ENCODE data around the gene TRIM56. TPM values are rescaled to one million over a fixed set of nuclear protein-coding genes. Genes with fewer than 3 reads are reported as not detected.
"Not testable (repeated sequence)": the region's sequence is repeated elsewhere in the genome, so short reads cannot be mapped to it uniquely, and the experiment has no call there.

TRIM56 gene
- total and polyA plus RNA-seq, 2 donors: 13.5 to 15.4 TPM

- no peaks in the 10 kb centered on the region for H3K4me1 ChIP-seq (ENCODE audit: insufficient read depth)
- H3K36me3 ChIP-seq (ENCODE audit: insufficient read depth): no peaks in the 10 kb centered on the region
These were observed 39.2 kb downstream of the TRIM56 start for GRCh38 chr7:101124376-101125056.

GRCh38 chr7:101125989-101126650 lies 40.8 kb downstream of the TRIM56 start:
- Histone ChIP-seq H3K4me1 (ENCODE audit: insufficient read depth) (no peaks in the 10 kb centered on the region), H3K36me3 (ENCODE audit: insufficient read depth) (no peaks in the 10 kb centered on the region), H3K27ac (ENCODE audit: low read depth) (peak overlapping the region; percentile 51), H3K4me3 (ENCODE audit: low read depth, low read length) (no peak overlapping the region)
- no peak for DNase-seq (ENCODE audit: extremely low spot score)
- 30% methylated on average over 15 of the region's 15 CpGs for WGBS

More at GRCh38 chr7:101124376-101125056, 39.2 kb downstream of the TRIM56 start:
- Histone ChIP-seq H3K4me3 (ENCODE audit: low read depth, low read length) (no peak overlapping the region), H3K27ac (ENCODE audit: low read depth) (peak overlapping the region; percentile 75)
- 32% methylated on average over 7 of the region's 7 CpGs for WGBS
- DNase-seq (ENCODE audit: extremely low spot score): no peak

- peak; percentile 93 for DNase-seq (ENCODE audit: extremely low spot score)
- H3K4me1 ChIP-seq (ENCODE audit: insufficient read depth): no peaks in the 10 kb centered on the region
- WGBS: 3% methylated on average over 22 of the region's 22 CpGs
- H3K27ac ChIP-seq (ENCODE audit: low read depth): peak within 1 kb of the TSS; percentile 51
- H3K36me3 ChIP-seq (ENCODE audit: insufficient read depth): no peaks in the 10 kb centered on the region
- H3K4me3 ChIP-seq (ENCODE audit: low read depth, low read length): no peak within 1 kb of the TSS
These were observed 41.6 kb downstream of the TRIM56 start, which contains the start of gene SERPINE1 for GRCh38 chr7:101126651-101127459. SERPINE1 (plus strand) TSS chr7:101127104; CDS start chr7:101128394, 1,290 bp downstream.

GRCh38 chr7:101127460-101128039 lies 42.3 kb downstream of the TRIM56 start:
- DNase-seq (ENCODE audit: extremely low spot score): no peak
- Histone ChIP-seq H3K36me3 (ENCODE audit: insufficient read depth) (no peaks in the 10 kb centered on the region), H3K4me1 (ENCODE audit: insufficient read depth) (no peaks in the 10 kb centered on the region), H3K4me3 (ENCODE audit: low read depth, low read length) (no peak overlapping the region), H3K27ac (ENCODE audit: low read depth) (no peak overlapping the region)
- 71% methylated on average over 3 of the region's 3 CpGs for WGBS

GRCh38 chr7:101128040-101128834 lies 43.0 kb downstream of the TRIM56 start:
- DNase-seq (ENCODE audit: extremely low spot score): no peak
- 84% methylated on average over 14 of the region's 14 CpGs for WGBS
- H3K4me3 ChIP-seq (ENCODE audit: low read depth, low read length): no peak overlapping the region
- no peak overlapping the region for H3K27ac ChIP-seq (ENCODE audit: low read depth)
- no peaks in the 10 kb centered on the region for H3K4me1 ChIP-seq (ENCODE audit: insufficient read depth)
- H3K36me3 ChIP-seq (ENCODE audit: insufficient read depth): no peaks in the 10 kb centered on the region

- WGBS: 96% methylated on average over 3 of the region's 3 CpGs
- DNase-seq (ENCODE audit: extremely low spot score): no peak
- no peak overlapping the region for H3K4me3 ChIP-seq (ENCODE audit: low read depth, low read length)
These were observed 44.4 kb downstream of the TRIM56 start for GRCh38 chr7:101129603-101130117.

GRCh38 chr7:101132626-101133600 lies 47.6 kb downstream of the TRIM56 start:
- not testable (repeated sequence) for H3K36me3 ChIP-seq (ENCODE audit: insufficient read depth); H3K4me1 ChIP-seq (ENCODE audit: insufficient read depth); H3K27ac ChIP-seq (ENCODE audit: low read depth); DNase-seq (ENCODE audit: extremely low spot score); H3K4me3 ChIP-seq (ENCODE audit: low read depth, low read length)
- 86% methylated on average over 18 of the region's 18 CpGs for WGBS

More at GRCh38 chr7:101129603-101130117, 44.4 kb downstream of the TRIM56 start:
- Histone ChIP-seq H3K36me3 (ENCODE audit: insufficient read depth) (no peaks in the 10 kb centered on the region), H3K27ac (ENCODE audit: low read depth) (no peak overlapping the region), H3K4me1 (ENCODE audit: insufficient read depth) (no peaks in the 10 kb centered on the region)

- Histone ChIP-seq H3K36me3 (ENCODE audit: insufficient read depth) (no peaks in the 10 kb centered on the region), H3K4me1 (ENCODE audit: insufficient read depth) (peaks cover 1% of the 10 kb centered on the region), H3K27ac (ENCODE audit: low read depth) (no peak overlapping the region), H3K4me3 (ENCODE audit: low read depth, low read length) (no peak overlapping the region)
- no peak for DNase-seq (ENCODE audit: extremely low spot score)
- 86% methylated on average over 15 of the region's 15 CpGs for WGBS
These were observed 48.5 kb downstream of the TRIM56 start for GRCh38 chr7:101133621-101134398.

GRCh38 chr7:101134399-101134980 lies 49.2 kb downstream of the TRIM56 start:
- no peak overlapping the region for H3K4me3 ChIP-seq (ENCODE audit: low read depth, low read length)
- H3K36me3 ChIP-seq (ENCODE audit: insufficient read depth): no peaks in the 10 kb centered on the region
- H3K4me1 ChIP-seq (ENCODE audit: insufficient read depth): peaks cover 1% of the 10 kb centered on the region
- no peak for DNase-seq (ENCODE audit: extremely low spot score)
- no peak overlapping the region for H3K27ac ChIP-seq (ENCODE audit: low read depth)
- WGBS: 75% methylated on average over 6 of the region's 6 CpGs

GRCh38 chr7:101137651-101138212 lies 52.5 kb downstream of the TRIM56 start:
- Histone ChIP-seq H3K36me3 (ENCODE audit: insufficient read depth) (no peaks in the 10 kb centered on the region), H3K4me3 (ENCODE audit: low read depth, low read length) (no peak overlapping the region), H3K27ac (ENCODE audit: low read depth) (no peak overlapping the region), H3K4me1 (ENCODE audit: insufficient read depth) (peaks cover 1% of the 10 kb centered on the region)
- 77% methylated on average over 9 of the region's 9 CpGs for WGBS
- DNase-seq (ENCODE audit: extremely low spot score): no peak

Data from urinary bladder (tissue), 4 donors.